CD4-positive, alpha-beta T cell treated with Interleukin-4 for 4 hours (primary cell): ENCODE data around the gene EIF4ENIF1.
"Not testable (repeated sequence)": the region's sequence is repeated elsewhere in the genome, so short reads cannot be mapped to it uniquely, and the experiment has no call there.

ENCODE experiments used
- DNase-seq: peaks from one replicate; pipeline ENCODE4 v3.0.0-alpha.2; 2020

EIF4ENIF1 gene

GRCh38 chr22:31489632-31490495 lies at the start of gene EIF4ENIF1:
EIF4ENIF1 (minus strand) TSS chr22:31489842; CDS start chr22:31488718, 1,124 bp downstream.
- peak; percentile 91 for DNase-seq

- DNase-seq, result no peak
These were observed 49.2 kb upstream of the EIF4ENIF1 start for GRCh38 chr22:31538815-31539214.

- DNase-seq, result peak; percentile 25
These were observed 47.4 kb upstream of the EIF4ENIF1 start for GRCh38 chr22:31537019-31537535.

- no peak for DNase-seq
These were observed 43.7 kb upstream of the EIF4ENIF1 start for GRCh38 chr22:31533374-31533773.

- DNase-seq, result no peak
These were observed 42.4 kb upstream of the EIF4ENIF1 start for GRCh38 chr22:31532060-31532459.

GRCh38 chr22:31530823-31531195 lies 41.2 kb upstream of the EIF4ENIF1 start:
- no peak for DNase-seq

GRCh38 chr22:31526270-31526669 lies 36.6 kb upstream of the EIF4ENIF1 start:
- DNase-seq, result peak; percentile 40

GRCh38 chr22:31524132-31524531 lies 34.5 kb upstream of the EIF4ENIF1 start:
- DNase-seq, result peak; percentile 33

- no peak for DNase-seq
These were observed 30.4 kb upstream of the EIF4ENIF1 start for GRCh38 chr22:31520051-31520450.

- DNase-seq, result no peak
These were observed 19.6 kb upstream of the EIF4ENIF1 start for GRCh38 chr22:31509061-31509762.

- DNase-seq, result no peak
These were observed 18.9 kb upstream of the EIF4ENIF1 start for GRCh38 chr22:31508536-31508935.

- not testable (repeated sequence) for DNase-seq
These were observed 17.9 kb upstream of the EIF4ENIF1 start for GRCh38 chr22:31507517-31507916.

GRCh38 chr22:31504282-31504681 lies 14.6 kb upstream of the EIF4ENIF1 start:
- no peak for DNase-seq

GRCh38 chr22:31503211-31503964 lies 13.7 kb upstream of the EIF4ENIF1 start:
- no peak for DNase-seq

- no peak for DNase-seq
These were observed 12.1 kb upstream of the EIF4ENIF1 start for GRCh38 chr22:31501738-31502137.

GRCh38 chr22:31497148-31497938 lies 7.7 kb upstream of the EIF4ENIF1 start:
- DNase-seq, result peak; percentile 52

GRCh38 chr22:31496735-31497146 lies 7.1 kb upstream of the EIF4ENIF1 start:
- no peak for DNase-seq

GRCh38 chr22:31496007-31496734 lies 6.5 kb upstream of the EIF4ENIF1 start, which contains the start of gene SFI1:
SFI1 (plus strand) TSS chr22:31496536; CDS start chr22:31508285, 11,749 bp downstream.
- DNase-seq, result peak; percentile 95

- no peak for DNase-seq
These were observed 5.7 kb upstream of the EIF4ENIF1 start for GRCh38 chr22:31495343-31495742.

- not testable (repeated sequence) for DNase-seq
These were observed 3.7 kb upstream of the EIF4ENIF1 start for GRCh38 chr22:31493355-31493754.

- DNase-seq, result no peak
These were observed 2.5 kb upstream of the EIF4ENIF1 start for GRCh38 chr22:31492151-31492550.
